Fibroblast of villous mesenchyme (primary cell): ENCODE data around the gene PCSK5. TPM values are rescaled to one million over a fixed set of nuclear protein-coding genes. Genes with fewer than 3 reads are reported as not detected.

Experiments
- DNase-seq: peaks from one replicate; pipeline ENCODE4 v3.0.0-alpha.2; 2010; ENCODE audit warnings: low read depth
- H3K4me3 ChIP-seq: 2 replicates; pipeline ENCODE4 v1.5.1; 2011; ENCODE audit warnings: low read depth, mild to moderate bottlenecking, low read length
- CTCF ChIP-seq: IDR thresholded peaks from 2 replicates; pipeline ENCODE4 v1.5.1; 2012; ENCODE audit warnings: low read depth, mild to moderate bottlenecking, low read length; ENCODE audit not compliant: insufficient read depth
- total RNA-seq: library from RNA; depleted of rRNA; stranded (reverse); fragments of >200 nt; gene quantifications from 2 replicates; pipeline ENCODE4 v1.2.3, GENCODE V29; 2012

The PCSK5 gene
- total RNA-seq, 1 donor = 1.7 TPM

GRCh38 chr9:75930730-75931321, 40.4 kb downstream of the PCSK5 start:
- H3K4me3 ChIP-seq = no peak overlapping the region
- DNase-seq = no peak
- no peak for TF ChIP-seq CTCF

- H3K4me3 ChIP-seq = no peak overlapping the region
- TF ChIP-seq CTCF = no peak
- no peak for DNase-seq
Observed at GRCh38 chr9:75933982-75934381, 43.5 kb downstream of the PCSK5 start.

- no peak for DNase-seq
- H3K4me3 ChIP-seq = no peak overlapping the region
- no peak for TF ChIP-seq CTCF
Observed at GRCh38 chr9:75935591-75935990, 45.1 kb downstream of the PCSK5 start.

GRCh38 chr9:75937521-75938258, 47.2 kb downstream of the PCSK5 start:
- DNase-seq = no peak
- H3K4me3 ChIP-seq = no peak overlapping the region
- TF ChIP-seq CTCF = no peak

- no peak for TF ChIP-seq CTCF
- no peak for DNase-seq
Observed at GRCh38 chr9:75938946-75939345, 48.5 kb downstream of the PCSK5 start.

GRCh38 chr9:75939536-75940111, 49.2 kb downstream of the PCSK5 start:
- no peak for DNase-seq
- no peak for TF ChIP-seq CTCF
- H3K4me3 ChIP-seq = no peak overlapping the region

More at GRCh38 chr9:75938946-75939345, 48.5 kb downstream of the PCSK5 start:
- no peak overlapping the region for H3K4me3 ChIP-seq
